ENCODE measurements around the gene CHTF8.
A peak's percentile ranks its signal among the peaks of the same experiment; 100 is the strongest.
"Not testable (repeated sequence)": the region's sequence is repeated elsewhere in the genome, so short reads cannot be mapped to it uniquely, and the experiment has no call there.

The CHTF8 gene

DNA sequence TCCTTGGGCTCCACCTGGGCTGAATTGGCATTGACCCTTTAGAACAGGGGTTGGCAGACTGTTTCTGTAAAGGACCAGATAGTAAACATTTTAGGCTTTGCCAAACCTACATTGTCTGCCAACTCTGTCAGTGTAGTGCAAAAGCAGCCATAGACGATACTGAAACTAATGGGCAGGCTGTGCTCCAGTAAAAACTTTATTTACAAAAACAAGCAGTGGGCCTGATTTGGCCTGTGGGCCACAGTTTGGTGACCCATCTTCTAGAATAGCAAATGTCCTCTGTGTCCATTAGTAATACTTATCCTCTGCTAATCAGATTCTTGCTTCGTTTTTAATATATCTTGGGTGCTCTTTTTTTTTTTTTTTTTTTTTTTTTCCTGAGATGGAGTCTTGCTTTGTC lies 6.2 kb upstream of the CHTF8 start:
- DNase-seq, result no peak

- no peak for DNase-seq
Measured at GRCh38 chr16:69133373-69133954, 1.1 kb upstream of the CHTF8 start.

DNA sequence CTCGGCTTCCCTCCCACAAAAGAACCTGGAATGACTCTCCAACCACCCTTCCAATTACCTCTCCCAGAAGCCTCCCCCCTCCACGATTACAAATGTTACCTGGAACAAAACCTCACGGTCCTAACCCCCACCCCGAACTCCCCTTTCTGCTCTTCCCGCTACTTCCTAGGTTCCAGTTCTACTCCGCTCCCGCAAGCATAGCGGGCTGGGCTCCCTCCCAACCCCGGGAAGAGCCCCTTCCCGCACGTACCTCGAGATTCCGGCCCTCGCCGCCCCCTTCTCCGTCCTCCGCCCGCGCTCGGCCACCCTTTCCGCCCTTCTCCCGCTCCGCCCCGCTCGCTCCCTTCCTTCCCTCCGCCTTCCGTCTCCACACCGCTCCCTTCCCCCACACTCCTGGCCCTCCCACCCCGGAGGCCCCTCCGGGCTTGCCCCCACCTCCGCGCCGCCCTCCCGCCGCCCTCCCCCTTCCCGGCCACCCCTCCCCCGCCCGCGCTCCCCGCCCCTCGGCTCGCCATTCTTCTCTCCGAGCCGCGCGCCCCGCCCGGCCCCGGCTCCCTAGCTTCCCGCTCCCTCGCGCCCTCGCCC lies 457 bp downstream of the CHTF8 start:
- DNase-seq, result peak in 5 of 6 experiments; percentile 55 to 85 (median 74)

- DNase-seq, result peak in 3 of 6 experiments; percentile 7 to 23 (median 19)
Measured at GRCh38 chr16:69131167-69131838, 1.1 kb downstream of the CHTF8 start.

DNA sequence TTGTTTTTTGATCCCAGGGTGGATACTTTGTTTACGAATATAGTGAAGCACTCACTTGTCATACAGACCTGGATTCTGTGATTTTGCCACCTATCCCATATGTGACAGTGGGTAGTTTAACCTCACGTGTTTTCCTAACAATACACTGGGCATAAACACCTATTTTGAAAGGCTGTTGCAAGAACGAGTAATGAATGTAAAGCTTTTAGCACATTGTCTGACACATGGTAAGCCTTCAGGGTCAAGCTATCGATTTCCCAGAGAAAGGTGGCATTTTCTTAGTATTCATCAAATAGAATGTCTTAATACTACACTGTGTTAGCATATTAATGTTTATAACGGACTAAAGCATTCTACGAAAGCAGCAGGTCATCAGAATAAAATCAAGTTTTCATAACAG lies 1.9 kb downstream of the CHTF8 start:
- DNase-seq, result no peak

- no peak for DNase-seq
Measured at GRCh38 chr16:69127966-69128510, 4.3 kb downstream of the CHTF8 start.

DNA sequence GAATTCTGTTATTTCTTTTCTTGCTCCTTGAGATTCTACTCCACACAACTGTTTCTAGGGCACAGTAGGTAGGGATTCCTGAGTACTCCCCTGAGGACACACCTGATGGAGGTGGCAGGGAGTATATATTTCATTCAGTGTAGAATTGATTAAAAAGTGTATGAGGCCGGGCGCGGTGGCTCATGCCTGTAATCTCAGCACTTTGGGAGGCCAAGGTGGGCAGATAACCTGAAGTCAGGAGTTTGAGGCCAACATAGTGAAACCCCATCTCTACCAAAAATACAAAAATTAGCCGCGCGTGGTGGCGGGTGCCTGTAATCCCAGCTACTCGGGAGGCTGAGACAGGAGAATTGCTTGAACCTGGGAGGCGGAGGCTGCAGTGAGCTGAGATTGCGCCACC lies 5.6 kb downstream of the CHTF8 start:
- not testable (repeated sequence) for DNase-seq

- DNase-seq, result no peak
Measured at GRCh38 chr16:69126221-69126620, 6.2 kb downstream of the CHTF8 start.

DNA sequence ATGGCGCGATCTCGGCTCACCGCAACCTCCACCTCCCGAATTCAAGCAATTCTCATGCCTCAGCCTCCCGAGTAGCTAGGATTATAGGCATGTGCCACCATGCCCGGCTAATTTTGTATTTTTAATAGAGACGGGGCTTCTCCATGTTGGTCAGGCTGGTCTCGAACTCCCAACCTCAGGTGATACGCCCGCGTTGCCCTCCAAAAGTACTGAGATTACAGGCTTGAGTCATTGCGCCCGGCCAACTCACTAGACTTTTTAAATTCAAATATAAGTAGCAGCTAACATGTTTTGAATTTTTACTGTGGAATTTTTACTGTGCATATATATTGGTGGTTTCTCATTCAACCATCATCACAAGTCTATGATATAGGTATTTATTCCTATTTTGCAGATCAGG lies 7.4 kb downstream of the CHTF8 start:
- not testable (repeated sequence) for DNase-seq

DNA sequence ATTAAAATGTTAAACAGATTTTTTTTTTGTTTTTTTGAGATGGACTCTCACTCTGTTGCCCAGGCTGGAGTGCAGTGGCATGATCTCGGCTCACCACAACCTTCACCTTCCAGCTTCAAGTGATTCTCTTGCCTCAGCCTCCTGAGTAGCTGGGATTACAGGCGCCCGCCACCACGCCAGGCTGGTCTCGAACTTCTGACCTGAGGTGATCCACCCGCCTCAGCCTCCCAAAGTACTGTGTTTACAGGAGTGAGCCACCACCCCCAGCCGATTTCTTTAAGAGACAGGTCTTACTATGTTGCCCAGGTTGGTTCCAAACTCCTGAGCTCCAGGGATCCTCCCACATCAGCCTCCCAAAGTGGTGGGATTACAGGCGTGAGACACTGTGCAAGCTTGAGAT lies 8.0 kb downstream of the CHTF8 start:
- not testable (repeated sequence) for DNase-seq

DNA sequence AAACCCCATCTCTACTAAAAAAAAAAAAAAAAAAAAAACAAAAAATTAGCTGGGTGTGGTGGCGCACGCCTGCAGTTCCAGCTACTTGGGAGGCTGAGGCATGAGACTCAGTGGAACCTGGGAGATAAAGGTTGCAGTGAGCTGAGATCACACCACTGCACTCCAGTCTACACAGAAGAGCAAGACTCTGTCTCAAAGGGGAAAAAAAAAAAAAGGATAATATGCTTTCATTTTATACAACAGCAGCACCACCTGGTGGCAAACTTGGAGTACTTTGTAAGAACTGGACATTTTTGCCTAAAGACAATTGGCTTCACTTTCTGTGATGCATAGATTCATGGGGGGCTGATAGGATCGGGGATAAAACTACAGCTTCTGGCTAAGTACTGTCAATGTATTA lies 8.5 kb downstream of the CHTF8 start:
- DNase-seq, result peak; percentile 15 to 77 (median 60)

DNA sequence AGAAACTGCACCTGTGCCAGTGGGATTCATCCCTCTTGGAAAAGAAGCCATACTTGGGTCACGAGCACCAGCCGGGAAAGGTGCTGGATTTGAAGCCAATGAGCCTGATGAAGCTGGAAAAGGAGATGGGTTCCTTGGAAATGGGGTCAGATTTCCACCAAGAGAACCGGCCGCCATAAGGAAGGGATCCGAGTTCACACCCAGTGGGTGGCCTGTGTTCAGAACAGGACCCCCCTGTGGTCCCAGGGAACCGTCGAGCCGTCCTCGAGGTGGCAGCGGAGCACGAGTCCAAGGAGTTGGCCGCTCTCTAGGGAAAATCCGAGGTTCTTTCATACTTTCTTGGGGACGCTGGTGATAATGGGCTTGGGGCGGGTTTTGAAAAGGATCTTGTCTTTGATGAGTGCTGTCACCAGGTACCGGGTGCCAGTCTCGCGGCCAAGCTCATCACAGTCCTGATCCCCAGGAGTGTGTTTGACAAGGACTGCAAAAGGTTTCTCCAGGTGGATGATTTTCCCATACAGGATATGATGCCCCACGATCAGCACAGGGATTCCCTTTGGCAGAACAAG lies 12.2 kb downstream of the CHTF8 start:
- DNase-seq, result no peak

- no peak for DNase-seq
Measured at GRCh38 chr16:69119536-69119935, 12.9 kb downstream of the CHTF8 start.

GRCh38 chr16:69118994-69119393 lies 13.4 kb downstream of the CHTF8 start:
- no peak for DNase-seq

GRCh38 chr16:69118468-69118867 lies 13.9 kb downstream of the CHTF8 start:
- DNase-seq, result no peak

DNA sequence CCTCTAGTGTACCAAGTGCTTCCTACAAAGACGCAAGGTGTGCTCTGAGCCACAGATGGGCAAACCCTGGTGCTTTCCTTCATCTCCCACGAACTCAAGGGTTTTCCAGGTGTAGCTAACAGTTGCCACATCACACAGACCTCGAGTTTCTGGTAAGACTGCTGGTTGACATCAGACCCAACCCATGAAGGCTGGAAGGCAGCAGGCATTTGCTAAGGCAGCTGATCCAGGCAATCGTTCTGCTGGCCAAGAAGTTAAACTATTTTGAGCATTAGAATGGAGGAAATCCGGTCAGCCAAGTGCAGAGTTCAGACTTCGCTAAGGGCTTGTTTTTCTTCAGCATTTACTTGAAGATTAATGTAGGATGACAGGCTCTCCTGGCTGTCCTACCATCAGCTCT lies 15.5 kb downstream of the CHTF8 start:
- no peak for DNase-seq

- DNase-seq, result no peak
Measured at GRCh38 chr16:69116256-69116875, 16.0 kb downstream of the CHTF8 start.

DNA sequence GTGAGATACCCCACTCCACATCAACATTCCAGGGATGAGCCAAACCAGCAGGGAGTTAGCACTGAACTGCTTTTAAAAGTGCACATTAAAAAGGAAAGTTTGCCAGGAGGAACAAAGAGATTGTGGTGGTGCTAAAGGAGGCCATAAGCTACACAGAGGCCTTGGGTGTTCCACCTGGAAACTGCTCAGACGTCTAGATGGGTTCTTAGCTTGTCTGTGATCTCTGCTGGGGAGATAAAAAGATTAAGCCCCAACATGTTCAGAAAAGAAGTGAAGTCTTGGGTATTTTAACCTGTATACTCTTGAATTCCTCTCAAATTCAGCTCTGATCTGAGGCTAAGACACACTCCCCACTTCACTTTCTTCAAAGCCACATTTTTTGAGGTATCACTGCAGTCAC lies 16.6 kb downstream of the CHTF8 start:
- no peak for DNase-seq

GRCh38 chr16:69115361-69115760 lies 17.0 kb downstream of the CHTF8 start:
- no peak for DNase-seq

DNA sequence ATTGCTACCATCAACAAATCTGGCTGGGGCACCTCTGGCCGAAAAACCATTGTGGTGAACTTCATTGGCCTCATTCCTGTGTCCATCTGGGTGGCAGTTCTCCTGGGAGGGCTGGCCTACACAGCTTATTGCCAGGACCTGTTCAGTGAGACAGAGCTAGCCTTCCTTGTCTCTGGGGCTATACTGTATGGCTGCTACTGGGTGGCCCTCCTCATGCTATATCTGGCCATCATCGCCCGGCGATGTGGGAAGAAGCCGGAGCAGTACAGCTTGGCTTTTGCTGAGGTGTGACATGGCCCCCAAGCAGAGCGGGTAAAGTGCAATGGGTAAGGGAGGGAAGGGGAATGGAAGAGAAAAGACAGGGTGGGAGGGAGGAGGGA lies 17.4 kb downstream of the CHTF8 start:
- DNase-seq, result no peak

DNA sequence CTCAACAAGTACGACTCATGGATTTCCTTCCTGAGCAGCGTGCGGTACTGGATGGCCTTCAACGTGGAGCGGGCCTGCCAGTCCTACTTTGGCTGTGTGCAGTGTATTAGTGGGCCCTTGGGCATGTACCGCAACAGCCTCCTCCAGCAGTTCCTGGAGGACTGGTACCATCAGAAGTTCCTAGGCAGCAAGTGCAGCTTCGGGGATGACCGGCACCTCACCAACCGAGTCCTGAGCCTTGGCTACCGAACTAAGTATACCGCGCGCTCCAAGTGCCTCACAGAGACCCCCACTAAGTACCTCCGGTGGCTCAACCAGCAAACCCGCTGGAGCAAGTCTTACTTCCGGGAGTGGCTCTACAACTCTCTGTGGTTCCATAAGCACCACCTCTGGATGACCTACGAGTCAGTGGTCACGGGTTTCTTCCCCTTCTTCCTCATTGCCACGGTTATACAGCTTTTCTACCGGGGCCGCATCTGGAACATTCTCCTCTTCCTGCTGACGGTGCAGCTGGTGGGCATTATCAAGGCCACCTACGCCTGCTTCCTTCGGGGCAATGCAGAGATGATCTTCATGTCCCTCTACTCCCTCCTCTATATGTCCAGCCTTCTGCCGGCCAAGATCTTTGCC lies 17.9 kb downstream of the CHTF8 start:
- no peak for DNase-seq

DNA sequence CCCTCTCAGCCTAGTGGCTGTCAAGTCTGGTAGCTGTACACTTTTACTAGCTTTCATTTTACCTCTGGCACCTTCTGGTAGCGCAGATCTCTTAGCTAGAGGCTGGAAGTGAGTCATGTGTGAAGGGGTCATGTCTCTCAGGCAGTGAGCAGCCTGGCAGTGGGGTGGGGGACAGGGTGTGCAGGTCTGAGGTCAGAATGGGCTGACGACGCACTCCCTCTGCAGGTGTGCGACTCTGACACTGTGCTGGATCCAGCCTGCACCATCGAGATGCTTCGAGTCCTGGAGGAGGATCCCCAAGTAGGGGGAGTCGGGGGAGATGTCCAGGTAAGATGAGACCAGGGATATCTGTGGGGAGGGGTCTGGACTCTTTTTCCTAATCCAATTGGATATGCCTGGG lies 19.2 kb downstream of the CHTF8 start:
- no peak for DNase-seq

Data from stimulated activated naive CD4-positive, alpha-beta T cell (primary cell).